Muscle of arm (tissue), 12 donors: Measurements from ENCODE around the gene VPS25. TPM values are rescaled to one million over a fixed set of nuclear protein-coding genes. Genes with fewer than 3 reads are reported as not detected.

Experiments used
- DNase-seq: peaks from one replicate; pipeline ENCODE4 v3.0.0-alpha.2; 2013
- polyA plus RNA-seq, 12 donors: library from polyadenylated mRNA; unstranded; fragments of 120-200 nt; gene quantifications; one replicate each; pipeline ENCODE4 v1.2.1, GENCODE V29; 2013; ENCODE audit not compliant: insufficient read length in 12 of 12

Gene VPS25
- polyA plus RNA-seq, 12 donors: 25.0 to 46.1 (median 30.6) TPM; not detected in 1

DNA sequence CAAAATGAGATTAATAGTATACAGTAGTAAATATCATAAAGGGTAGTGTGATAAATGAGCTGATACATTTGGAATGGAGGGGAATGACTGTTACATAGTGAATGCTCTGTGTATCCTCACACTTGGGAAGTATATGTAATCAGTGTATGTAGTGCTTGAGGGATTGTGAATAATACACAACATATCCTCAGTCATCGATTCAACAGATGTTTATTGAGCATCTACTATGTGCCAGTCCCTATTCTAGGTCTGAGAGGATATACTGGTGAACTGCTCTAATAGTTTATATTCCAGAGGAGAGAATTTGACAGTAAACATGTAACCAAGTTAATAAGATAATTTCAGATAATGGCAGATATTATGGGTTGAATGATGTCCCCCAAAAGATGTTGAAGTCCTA, 54.2 kb downstream of the VPS25 start:
- DNase-seq: no peak

Other genes with a start within 250 kb of the VPS25 start
- gene NAGLU, start 237.2 kb upstream of the VPS25 start, polyA plus RNA-seq: 10 to 100 TPM in 11 of 12 donors, not detected in 1; 15.6 to 25.8 (median 17.9) TPM
- gene HSD17B1, start 220.5 kb upstream of the VPS25 start, polyA plus RNA-seq: 1 to 10 TPM in 11 of 12 donors, not detected in 1; 1.6 to 5.2 (median 2.3) TPM
- gene COASY, start 211.3 kb upstream of the VPS25 start, polyA plus RNA-seq: 10 to 100 TPM in 11 of 12 donors, not detected in 1; 22.0 to 55.4 (median 26.0) TPM
- gene MLX, start 206.3 kb upstream of the VPS25 start, polyA plus RNA-seq: 10 to 100 TPM in 11 of 12 donors, not detected in 1; 33.2 to 42.8 (median 37.5) TPM
- gene PSMC3IP, start 195.7 kb upstream of the VPS25 start, polyA plus RNA-seq: 10 to 100 TPM in 6 of 12 donors, 1 to 10 TPM in 4, not detected in 2; 8.1 to 19.7 (median 10.6) TPM
- 10 to 100 TPM in 11 of 12 donors, not detected in 1; 26.3 to 40.9 (median 36.8) TPM for gene RETREG3, start 164.1 kb upstream of the VPS25 start, polyA plus RNA-seq
- 10 to 100 TPM in 11 of 12 donors, not detected in 1; 27.3 to 38.3 (median 33.6) TPM for gene TUBG1, start 163.8 kb upstream of the VPS25 start, polyA plus RNA-seq
- 10 to 100 TPM in 11 of 12 donors, not detected in 1; 10.1 to 27.6 (median 12.1) TPM for gene TUBG2, start 114.2 kb upstream of the VPS25 start, polyA plus RNA-seq
- 10 to 100 TPM in 11 of 12 donors, not detected in 1; 21.0 to 70.2 (median 33.4) TPM for gene PLEKHH3, start 96.5 kb upstream of the VPS25 start, polyA plus RNA-seq
- 1 to 10 TPM in 6 of 12 donors, under 1 TPM in 4, not detected in 2; 0.78 to 2.7 (median 1.2) TPM for gene CCR10, start 91.6 kb upstream of the VPS25 start, polyA plus RNA-seq
- 10 to 100 TPM in 8 of 12 donors, 1 to 10 TPM in 3, not detected in 1; 8.3 to 22.3 (median 11.4) TPM for gene CNTNAP1, start 90.9 kb upstream of the VPS25 start, polyA plus RNA-seq
- 10 to 100 TPM in 11 of 12 donors, not detected in 1; 15.0 to 33.7 (median 22.3) TPM for gene EZH1, start 28.4 kb upstream of the VPS25 start, polyA plus RNA-seq
- 100 to 1,000 TPM in 1 of 12 donors, 10 to 100 TPM in 10, not detected in 1; 60.4 to 120 (median 69.4) TPM for gene RAMP2, start 12.2 kb upstream of the VPS25 start, polyA plus RNA-seq
- gene WNK4, start 7.2 kb downstream of the VPS25 start, polyA plus RNA-seq: 1 to 10 TPM in 2 of 12 donors, under 1 TPM in 8, not detected in 2; 0.32 to 3.3 (median 0.67) TPM
- gene COA3, start 25.3 kb downstream of the VPS25 start, polyA plus RNA-seq: 10 to 100 TPM in 11 of 12 donors, not detected in 1; 45.3 to 64.9 (median 56.4) TPM
- gene CNTD1, start 25.4 kb downstream of the VPS25 start, polyA plus RNA-seq: 1 to 10 TPM in 4 of 12 donors, under 1 TPM in 6, not detected in 2; 0.30 to 2.1 (median 0.92) TPM
- gene BECN1, start 50.8 kb downstream of the VPS25 start, polyA plus RNA-seq: 10 to 100 TPM in 11 of 12 donors, not detected in 1; 36.0 to 57.1 (median 49.2) TPM
- 10 to 100 TPM in 11 of 12 donors, not detected in 1; 47.2 to 71.8 (median 54.4) TPM for gene PSME3, start 59.9 kb downstream of the VPS25 start, polyA plus RNA-seq
- 1 to 10 TPM in 3 of 12 donors, under 1 TPM in 7, not detected in 2; 0.51 to 1.1 (median 0.89) TPM for gene AOC2, start 71.1 kb downstream of the VPS25 start, polyA plus RNA-seq
- gene AOC3, start 77.8 kb downstream of the VPS25 start, polyA plus RNA-seq: 10 to 100 TPM in 11 of 12 donors, not detected in 1; 14.4 to 22.0 (median 17.4) TPM
- under 1 TPM in 3 of 12 donors, not detected in 9; 0.04 to 0.28 (median 0.16) TPM for gene G6PC1, start 127.3 kb downstream of the VPS25 start, polyA plus RNA-seq
- 10 to 100 TPM in 11 of 12 donors, not detected in 1; 42.1 to 75.5 (median 48.0) TPM for gene AARSD1, start 191.0 kb downstream of the VPS25 start, polyA plus RNA-seq
- 10 to 100 TPM in 11 of 12 donors, not detected in 1; 17.2 to 89.5 (median 67.5) TPM for gene PTGES3L, start 206.6 kb downstream of the VPS25 start, polyA plus RNA-seq
- gene RUNDC1, start 207.1 kb downstream of the VPS25 start, polyA plus RNA-seq: 100 to 1,000 TPM in 1 of 12 donors, 10 to 100 TPM in 1, 1 to 10 TPM in 10; 7.0 to 111 (median 7.5) TPM
- 1,000 to 10,000 TPM in 11 of 12 donors, not detected in 1; 1,439 to 2,418 (median 2,314) TPM for gene RPL27, start 225.0 kb downstream of the VPS25 start, polyA plus RNA-seq
- gene IFI35, start 233.3 kb downstream of the VPS25 start, polyA plus RNA-seq: 10 to 100 TPM in 1 of 12 donors, 1 to 10 TPM in 10, not detected in 1; 3.0 to 15.5 (median 4.6) TPM
- 100 to 1,000 TPM in 1 of 12 donors, 10 to 100 TPM in 10, not detected in 1; 54.1 to 123 (median 65.8) TPM for gene VAT1, start 248.9 kb downstream of the VPS25 start, polyA plus RNA-seq